GM12875 (cell line): Measurements from ENCODE around the gene GNA15.

Experiments
- H3K4me3 ChIP-seq: one replicate; pipeline ENCODE4 v1.5.1; 2011; ENCODE audit warnings: low read depth, low read length, control low read depth
- CTCF ChIP-seq: IDR thresholded peaks from 2 replicates; pipeline ENCODE4 v1.5.1; 2011; ENCODE audit warnings: low read depth, mild to moderate bottlenecking, control low read depth, inconsistent platforms, low read length, moderate library complexity, borderline replicate concordance; ENCODE audit not compliant: insufficient read depth

Gene GNA15

GRCh38 chr19:3096902-3097326 is 38.9 kb upstream of the GNA15 start:
- no peak for TF ChIP-seq CTCF
- no peak overlapping the region for H3K4me3 ChIP-seq

GRCh38 chr19:3097442-3097871 is 38.4 kb upstream of the GNA15 start:
- TF ChIP-seq CTCF: no peak

GRCh38 chr19:3098141-3098514 is 37.7 kb upstream of the GNA15 start:
- H3K4me3 ChIP-seq: no peak overlapping the region
- TF ChIP-seq CTCF: no peak

More at GRCh38 chr19:3097442-3097871, 38.4 kb upstream of the GNA15 start:
- H3K4me3 ChIP-seq: no peak overlapping the region

GRCh38 chr19:3098515-3099346 is 37.1 kb upstream of the GNA15 start:
- no peak overlapping the region for H3K4me3 ChIP-seq

GRCh38 chr19:3099347-3100145 is 36.3 kb upstream of the GNA15 start:
- H3K4me3 ChIP-seq: no peak overlapping the region
- TF ChIP-seq CTCF: no peak

More at GRCh38 chr19:3098515-3099346, 37.1 kb upstream of the GNA15 start:
- TF ChIP-seq CTCF: no peak

GRCh38 chr19:3100331-3100730 is 35.5 kb upstream of the GNA15 start:
- H3K4me3 ChIP-seq: no peak overlapping the region
- TF ChIP-seq CTCF: no peak
